Prostate gland (tissue), 2 donors: Measurements from ENCODE around the gene TRAF2. TPM values are rescaled to one million over a fixed set of nuclear protein-coding genes. Genes with fewer than 3 reads are reported as not detected.

Source experiments
- DNase-seq: peaks from one replicate; pipeline ENCODE4 v3.0.0-alpha.2; 2019; ENCODE audit warnings: low spot score
- H3K27ac ChIP-seq, 2 donors: fragments of 200-600 bp; sonication (generic); 2 replicates each; pipeline ENCODE4 v1.5.1; 2017 to 2019
- H3K27me3 ChIP-seq: fragments of 200-600 bp; sonication (generic); replicated peaks from 2 replicates; pipeline ENCODE4 v1.5.1; 2019; ENCODE audit not compliant: insufficient read depth
- H3K36me3 ChIP-seq, 2 donors: fragments of 200-600 bp; sonication (generic); 1 replicate in 1 of 2; 2 replicates in 1 of 2; pipeline versions ENCODE4 v1.5.1 to v1.8.1; 2017 to 2019
- H3K4me1 ChIP-seq: fragments of 200-600 bp; sonication (generic); replicated peaks from 2 replicates; pipeline ENCODE4 v1.5.1; 2019
- H3K4me3 ChIP-seq, 2 donors: fragments of 200-600 bp; sonication (generic); 2 replicates each; pipeline ENCODE4 v1.5.1; 2017 to 2019
- H3K9me3 ChIP-seq: fragments of 200-600 bp; sonication (generic); 2 replicates; pipeline ENCODE4 v1.5.1; 2017
- POLR2A ChIP-seq: fragments of 450-650 bp; IDR thresholded peaks from one replicate; pipeline ENCODE4 v1.6.1; 2016; ENCODE audit warnings: antibody characterized with exemption, mild to moderate bottlenecking
- POLR2AphosphoS5 ChIP-seq: sonication (generic); formaldehyde crosslinking; IDR thresholded peaks from one replicate; pipeline ENCODE4 v1.6.1; 2017; ENCODE audit warnings: antibody characterized with exemption
- WGBS: methylation state at CpG from one replicate; pipeline ENCODE4 v1.1.5; 2018; 5-methylcytosine and 5-hydroxymethylcytosine counted together
- intact Hi-C: fragments of 100-400 bp; cut with DNase I; formaldehyde crosslinking; loops from one replicate; pipeline ENCODE4 v1.14.2; 2022
- total RNA-seq, 2 donors: library from RNA; depleted of rRNA; stranded (reverse); fragments of >200 nt; gene quantifications; one replicate each; pipeline ENCODE4 v1.1.0, GENCODE V29; 2016
- TF ChIP-seq, protein P1 (sequence below), 4 experiments: fragments of 200-600 bp in 2 of 4; fragments of 450-650 bp in 2 of 4; sonication (generic) in 2 of 4; IDR thresholded peaks; 1 replicate in 3 of 4; 2 replicates in 1 of 4; pipeline ENCODE4 v1.5.1; 2016 to 2019; ENCODE audit warnings: antibody characterized with exemption in 4 of 4, mild to moderate bottlenecking in 2 of 4, moderate library complexity in 2 of 4

TRAF2 gene
- total RNA-seq, 2 donors from 2014 or later, result 23.6 to 24.2 TPM

DNA sequence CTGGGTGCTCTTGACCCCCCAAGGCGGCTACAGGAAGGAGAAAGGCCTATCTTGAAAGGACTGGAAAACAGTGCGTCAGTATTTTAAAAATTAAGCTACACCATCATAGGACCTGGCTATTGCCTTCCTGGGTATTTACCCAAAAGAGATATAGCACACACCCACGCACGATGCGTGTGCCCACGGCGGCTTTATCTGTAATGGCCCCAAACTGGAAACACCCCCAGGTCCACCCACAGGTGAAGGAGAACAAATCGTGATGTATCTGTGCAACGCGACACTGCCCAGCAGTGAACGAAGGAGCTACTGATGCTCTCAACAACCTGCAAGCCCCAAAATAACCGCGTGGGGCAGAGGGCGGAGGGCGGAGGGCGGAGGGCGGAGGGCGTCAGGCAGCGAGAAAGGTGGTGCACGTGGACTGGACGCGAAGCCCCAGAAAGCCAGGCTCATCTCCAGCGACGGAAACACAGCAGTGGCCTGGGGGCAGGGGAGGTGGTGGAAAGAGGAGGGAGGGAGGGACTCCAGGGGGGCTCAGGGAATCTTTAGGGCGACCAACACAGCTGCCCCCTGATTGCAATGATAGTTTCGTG is 78.6 kb downstream of the TRAF2 start:
- TF ChIP-seq POLR2A, result no peak
- TF ChIP-seq, protein P1, sequence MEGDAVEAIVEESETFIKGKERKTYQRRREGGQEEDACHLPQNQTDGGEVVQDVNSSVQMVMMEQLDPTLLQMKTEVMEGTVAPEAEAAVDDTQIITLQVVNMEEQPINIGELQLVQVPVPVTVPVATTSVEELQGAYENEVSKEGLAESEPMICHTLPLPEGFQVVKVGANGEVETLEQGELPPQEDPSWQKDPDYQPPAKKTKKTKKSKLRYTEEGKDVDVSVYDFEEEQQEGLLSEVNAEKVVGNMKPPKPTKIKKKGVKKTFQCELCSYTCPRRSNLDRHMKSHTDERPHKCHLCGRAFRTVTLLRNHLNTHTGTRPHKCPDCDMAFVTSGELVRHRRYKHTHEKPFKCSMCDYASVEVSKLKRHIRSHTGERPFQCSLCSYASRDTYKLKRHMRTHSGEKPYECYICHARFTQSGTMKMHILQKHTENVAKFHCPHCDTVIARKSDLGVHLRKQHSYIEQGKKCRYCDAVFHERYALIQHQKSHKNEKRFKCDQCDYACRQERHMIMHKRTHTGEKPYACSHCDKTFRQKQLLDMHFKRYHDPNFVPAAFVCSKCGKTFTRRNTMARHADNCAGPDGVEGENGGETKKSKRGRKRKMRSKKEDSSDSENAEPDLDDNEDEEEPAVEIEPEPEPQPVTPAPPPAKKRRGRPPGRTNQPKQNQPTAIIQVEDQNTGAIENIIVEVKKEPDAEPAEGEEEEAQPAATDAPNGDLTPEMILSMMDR (IDR thresholded peaks at IDR 0.05), result no peak

DNA sequence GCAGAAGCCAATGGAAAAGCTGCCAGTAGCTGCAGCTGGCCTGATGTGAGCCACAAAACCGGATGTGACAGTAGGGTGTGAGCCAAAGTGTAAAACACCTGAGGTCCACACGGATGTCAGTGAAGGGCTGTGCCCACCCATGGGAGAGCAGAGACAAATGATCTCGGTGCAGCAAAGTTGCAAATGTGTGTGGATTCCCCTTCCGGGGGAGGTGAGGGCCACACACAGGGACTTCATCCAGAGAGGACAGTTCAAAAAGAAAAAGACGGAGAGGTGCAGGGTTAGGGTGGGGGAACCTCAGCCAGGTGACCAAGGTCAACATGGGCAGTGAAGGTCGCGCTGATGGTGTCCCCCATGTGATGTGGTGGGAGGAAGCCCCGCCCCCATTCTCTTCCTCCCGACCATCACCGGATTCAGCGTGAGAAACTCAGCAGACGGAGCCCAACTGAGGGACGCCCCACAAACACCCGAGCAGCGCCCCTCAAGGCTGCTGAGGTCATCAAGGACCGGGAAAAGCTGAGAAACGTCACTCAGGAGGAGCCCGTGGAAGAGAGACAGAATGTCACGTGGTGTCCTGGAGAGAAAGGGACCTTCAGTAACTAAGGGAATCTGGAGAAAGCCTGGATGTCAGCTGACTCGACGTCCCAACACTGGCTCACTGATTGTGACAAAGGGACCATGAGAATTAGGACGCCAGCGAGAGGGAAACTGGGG is 79.6 kb downstream of the TRAF2 start:
- H3K4me3 ChIP-seq, result no peak overlapping the region
- H3K36me3 ChIP-seq, result no peaks in the 10 kb centered on the region
- intact Hi-C loops, result no loop called here
- no peak for DNase-seq
- H3K9me3 ChIP-seq, result no peaks in the 10 kb centered on the region
- H3K4me1 ChIP-seq, result peaks cover 9% of the 10 kb centered on the region
- WGBS, result 17% methylated on average over 23 of the region's 23 CpGs
- TF ChIP-seq, protein P1 (IDR thresholded peaks at IDR 0.05), result no peak
- TF ChIP-seq POLR2AphosphoS5, result no peak
- no peak for TF ChIP-seq POLR2A
- H3K27ac ChIP-seq, result no peak overlapping the region
- no peaks in the 10 kb centered on the region for H3K27me3 ChIP-seq

More for the DNA sequence above, 78.6 kb downstream of the TRAF2 start:
- H3K9me3 ChIP-seq, result no peaks in the 10 kb centered on the region
- 88% methylated on average over 26 of the region's 26 CpGs for WGBS
- H3K4me1 ChIP-seq, result peaks cover 9% of the 10 kb centered on the region
- H3K27ac ChIP-seq, result no peak overlapping the region
- intact Hi-C loops, result no loop called here
- H3K36me3 ChIP-seq, result no peaks in the 10 kb centered on the region
- DNase-seq, result no peak
- no peaks in the 10 kb centered on the region for H3K27me3 ChIP-seq
- no peak overlapping the region for H3K4me3 ChIP-seq

DNA sequence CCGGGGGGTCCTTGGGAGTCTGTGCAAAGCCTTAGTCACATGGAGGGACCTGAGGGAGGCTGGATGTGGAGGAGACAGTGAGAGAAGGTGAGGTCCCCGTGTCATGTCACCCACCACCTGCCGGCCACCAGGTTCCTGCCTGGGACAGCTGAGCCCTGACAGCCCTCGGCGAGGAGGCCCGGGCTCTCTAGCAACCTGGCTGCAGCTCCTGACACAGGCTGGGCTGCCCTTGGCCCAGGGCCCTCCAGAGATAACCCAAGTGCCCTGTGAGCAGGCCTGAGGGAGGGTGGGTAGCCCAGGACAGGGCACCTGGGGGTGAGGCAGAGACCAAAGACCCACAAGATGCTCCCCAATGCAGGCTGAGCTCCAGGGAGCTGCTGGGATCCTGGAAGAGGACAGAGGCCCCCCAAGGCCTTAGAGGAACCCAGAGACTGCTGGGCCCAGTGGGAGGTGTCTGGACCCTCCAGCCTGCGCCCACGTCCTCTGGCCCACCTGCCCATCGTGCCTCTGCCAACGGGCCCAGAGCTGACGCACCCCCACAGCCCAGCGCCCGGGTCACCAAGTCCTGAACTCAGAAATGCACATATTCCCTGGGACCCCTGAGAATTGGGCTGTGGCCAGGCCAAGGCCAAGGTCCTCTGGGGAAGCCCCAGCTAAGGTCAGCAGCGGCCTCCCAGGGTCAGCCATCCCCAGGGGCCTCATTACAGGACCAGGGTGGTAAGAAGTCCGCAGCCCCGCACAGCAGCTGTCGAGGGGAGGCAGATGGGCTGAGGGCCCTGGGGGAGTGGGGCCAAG is 82.2 kb downstream of the TRAF2 start:
- H3K4me3 ChIP-seq, result no peak overlapping the region
- no peak for TF ChIP-seq POLR2AphosphoS5
- TF ChIP-seq, protein P1 (IDR thresholded peaks at IDR 0.05), result no peak
- TF ChIP-seq POLR2A, result no peak
- no peaks in the 10 kb centered on the region for H3K36me3 ChIP-seq
- no peaks in the 10 kb centered on the region for H3K4me1 ChIP-seq
- no peaks in the 10 kb centered on the region for H3K27me3 ChIP-seq
- WGBS, result 72% methylated on average over 9 of the region's 17 CpGs
- no peak for DNase-seq
- H3K27ac ChIP-seq, result no peak overlapping the region
- intact Hi-C loops, result no loop called here
- no peaks in the 10 kb centered on the region for H3K9me3 ChIP-seq

DNA sequence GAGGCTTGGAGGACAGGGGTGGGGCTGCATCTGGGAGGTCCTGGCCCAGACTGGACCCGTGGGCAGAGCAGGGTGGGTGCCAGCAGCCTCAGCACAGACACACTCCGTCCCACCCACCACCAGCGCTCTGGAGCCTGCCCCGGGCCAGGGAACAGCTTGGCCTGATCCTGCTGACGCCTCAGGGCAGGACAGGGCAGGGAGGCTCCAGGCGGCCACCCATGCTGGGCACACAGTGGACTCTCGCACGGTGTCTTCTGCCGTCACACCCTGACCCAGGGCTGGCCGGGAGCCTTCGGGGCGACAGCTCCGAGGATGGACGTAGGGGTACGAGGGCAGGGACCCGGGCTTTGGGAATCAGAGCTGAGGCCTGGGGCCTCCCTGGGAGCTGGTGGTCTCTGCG is 82.8 kb downstream of the TRAF2 start:
- TF ChIP-seq, protein P1 (IDR thresholded peaks at IDR 0.05), result no peak
- no peak for TF ChIP-seq POLR2A
- TF ChIP-seq POLR2AphosphoS5, result no peak
- no peak overlapping the region for H3K27ac ChIP-seq
- no peaks in the 10 kb centered on the region for H3K36me3 ChIP-seq
- no peaks in the 10 kb centered on the region for H3K9me3 ChIP-seq
- WGBS, result 66% methylated on average over 17 of the region's 17 CpGs
- no peak overlapping the region for H3K4me3 ChIP-seq
- H3K4me1 ChIP-seq, result no peaks in the 10 kb centered on the region
- no peak for DNase-seq
- no peaks in the 10 kb centered on the region for H3K27me3 ChIP-seq
- intact Hi-C loops, result no loop called here
